ENCODE measurements around the gene ANKRD34C. TPM values are rescaled to one million over a fixed set of nuclear protein-coding genes. Genes with fewer than 3 reads are reported as not detected.

ANKRD34C gene
- total RNA-seq (ENCODE audit: low replicate concordance) = not detected in 2 replicates

DNA sequence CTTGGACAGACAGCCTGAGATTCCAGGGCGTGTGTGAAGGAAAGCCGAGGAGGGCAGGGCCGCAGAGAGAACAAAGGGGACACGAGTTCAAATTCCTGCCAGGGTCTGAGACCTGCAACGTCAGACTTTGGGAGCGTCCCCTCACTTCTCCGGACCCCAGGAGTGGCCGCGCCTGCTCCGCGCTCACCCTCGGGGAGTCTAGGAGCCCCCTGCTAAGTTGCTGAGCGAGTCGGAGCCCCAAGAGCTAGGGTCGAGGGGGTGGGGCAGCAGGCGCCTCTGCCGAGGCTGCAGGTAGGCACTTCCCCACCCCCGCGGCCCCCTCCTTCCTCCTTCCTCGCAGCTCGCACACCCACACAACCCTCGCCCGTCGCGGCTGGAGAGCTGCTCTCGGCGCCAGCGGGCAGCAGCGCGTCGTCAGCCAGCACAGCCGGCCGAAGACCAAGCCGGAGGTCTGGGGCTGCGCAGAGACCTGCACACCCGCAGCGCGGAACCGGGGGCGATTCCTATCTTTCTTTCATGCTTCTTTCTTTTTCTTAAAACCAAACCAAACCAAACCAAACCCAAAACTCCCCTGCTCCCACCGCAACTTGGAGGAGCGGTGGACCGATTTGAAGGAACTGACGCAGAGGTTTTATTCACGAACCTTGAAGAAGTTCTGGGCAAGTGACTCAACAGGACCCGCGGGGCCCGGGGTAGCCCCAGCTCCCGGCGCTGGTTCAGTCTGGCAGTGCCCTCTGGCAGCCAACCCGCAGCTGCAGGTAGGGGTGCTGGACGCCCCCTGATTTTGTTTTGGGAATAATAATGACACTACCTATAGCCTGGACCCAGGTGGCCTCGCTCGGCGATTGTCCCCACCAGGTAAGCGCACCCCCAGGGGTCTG is at the start of gene ANKRD34C:
Gene ANKRD34C (plus strand): TSS at position 352 of the 881 bp plus-strand sequence. CDS start 10,563 bp downstream, outside the sequence.

DNA sequence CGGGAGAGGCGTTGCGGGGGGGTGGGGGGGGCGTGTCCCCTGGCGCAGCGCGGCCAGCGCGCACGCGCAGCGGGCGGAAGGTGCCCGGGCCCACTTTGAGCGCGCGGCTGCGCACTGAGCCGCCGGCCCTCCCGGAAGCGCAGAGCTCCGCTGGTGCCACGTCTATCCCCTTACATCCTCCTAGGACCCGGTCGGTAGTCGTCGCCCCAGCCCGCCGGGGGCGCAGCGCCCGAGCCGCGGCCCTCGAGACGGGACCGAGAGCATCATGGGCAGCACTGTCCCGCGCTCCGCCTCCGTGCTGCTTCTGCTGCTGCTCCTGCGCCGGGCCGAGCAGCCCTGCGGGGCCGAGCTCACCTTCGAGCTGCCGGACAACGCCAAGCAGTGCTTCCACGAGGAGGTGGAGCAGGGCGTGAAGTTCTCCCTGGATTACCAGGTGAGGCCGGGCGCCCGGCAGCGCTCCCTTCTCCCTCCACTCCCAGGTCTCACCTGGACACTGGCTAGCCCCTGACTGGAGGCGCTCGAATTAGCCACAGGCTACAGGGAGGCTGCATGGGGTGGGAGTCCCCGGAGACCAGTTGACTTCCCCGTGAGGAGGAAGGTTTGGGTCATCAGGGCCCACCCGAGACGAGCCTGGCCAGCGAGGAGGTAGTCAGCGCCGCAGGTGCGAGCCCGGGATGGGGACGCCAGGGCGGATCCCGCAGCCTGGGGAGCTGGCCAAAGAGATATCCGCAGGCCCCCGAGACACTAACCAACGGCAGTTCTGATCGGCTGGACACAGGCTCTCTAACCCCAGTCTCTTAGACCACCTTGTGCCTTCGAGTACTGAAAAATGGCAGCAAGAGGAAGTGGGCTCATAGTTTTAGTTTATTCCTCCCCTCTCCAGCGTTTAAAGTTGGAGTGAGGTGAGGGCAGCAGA is 28.7 kb downstream of the ANKRD34C start, which contains the start of gene TMED3:
Gene TMED3 (plus strand): TSS at position 128 of the 916 bp plus-strand sequence. CDS start 138 bp downstream, at position 266.

Other genes starting within 250 kb of the ANKRD34C start
- not detected in 2 replicates for gene RASGRF1, start 191.9 kb upstream of the ANKRD34C start, total RNA-seq (ENCODE audit: low replicate concordance)
- 134 and 202 TPM in 2 replicates for gene TMED3, start 28.4 kb downstream of the ANKRD34C start, total RNA-seq (ENCODE audit: low replicate concordance)
- 0.47 and 0.98 TPM in 2 replicates for gene MINAR1, start 149.6 kb downstream of the ANKRD34C start, total RNA-seq (ENCODE audit: low replicate concordance)